Upper lobe of left lung (tissue), 6 donors: ENCODE results near the gene IL10RB. TPM values are rescaled to one million over a fixed set of nuclear protein-coding genes. Genes with fewer than 3 reads are reported as not detected.
A peak's percentile ranks its signal among the peaks of the same experiment; 100 is the strongest.

Source experiments
- ATAC-seq, 2 donors: fragments of 200-7000 bp; cut with Tn5 transposase; one replicate each; pipeline ENCODE4 v1.9.1; 2022; ENCODE audit warnings: mild to moderate bottlenecking in 2 of 2, moderate library complexity in 2 of 2; ENCODE audit not compliant: low FRiP score in 2 of 2
- DNase-seq, 2 donors: peaks; one replicate each; pipeline ENCODE4 v3.0.0-alpha.2; 2019 to 2020
- H3K27ac ChIP-seq, 4 donors: fragments of 200-600 bp; sonication (generic); one replicate each; pipeline ENCODE4 v1.5.1; 2016 to 2019
- H3K27me3 ChIP-seq, 4 donors: fragments of 200-600 bp; sonication (generic); one replicate each; pipeline ENCODE4 v1.5.1; 2017 to 2019
- H3K36me3 ChIP-seq, 4 donors: fragments of 200-600 bp; sonication (generic); one replicate each; pipeline ENCODE4 v1.5.1; 2016 to 2019
- H3K4me1 ChIP-seq, 4 donors: fragments of 200-600 bp; sonication (generic); one replicate each; pipeline ENCODE4 v1.5.1; 2018 to 2019
- H3K4me3 ChIP-seq, 4 donors: fragments of 200-600 bp; sonication (generic); one replicate each; pipeline ENCODE4 v1.5.1; 2017 to 2019; ENCODE audit warnings: mild to moderate bottlenecking in 2 of 4, moderate library complexity in 1 of 4
- H3K9me3 ChIP-seq, 4 donors: fragments of 200-600 bp; sonication (generic); one replicate each; pipeline ENCODE4 v1.5.1; 2018 to 2019
- CTCF ChIP-seq, 6 experiments: fragments of 450-650 bp in 4 of 6; fragments of 200-600 bp in 2 of 6; sonication (generic) in 2 of 6; IDR thresholded peaks; one replicate each; pipeline ENCODE4 v1.5.1; 2016 to 2019; ENCODE audit warnings: antibody characterized with exemption in 6 of 6
- EP300 ChIP-seq, 4 donors: sonication (generic); formaldehyde crosslinking; IDR thresholded peaks; one replicate each; pipeline ENCODE4 v1.5.1; 2017; ENCODE audit warnings: antibody characterized with exemption in 4 of 4, control low read depth in 2 of 4
- POLR2A ChIP-seq, 4 donors: fragments of 450-650 bp; IDR thresholded peaks; one replicate each; pipeline ENCODE4 v1.5.1; 2016 to 2017; ENCODE audit warnings: antibody characterized with exemption in 4 of 4, mild to moderate bottlenecking in 2 of 4
- POLR2AphosphoS5 ChIP-seq, 2 donors: sonication (generic); formaldehyde crosslinking; IDR thresholded peaks; one replicate each; pipeline ENCODE4 v1.5.1; 2017; ENCODE audit warnings: antibody characterized with exemption in 2 of 2
- WGBS, 2 donors: methylation state at CpG; one replicate each; pipeline ENCODE4 v1.1.5; 2017 to 2018; 5-methylcytosine and 5-hydroxymethylcytosine counted together
- total RNA-seq, 6 donors: library from RNA; depleted of rRNA in 4 of 6; stranded (reverse); fragments of >200 nt in 4 of 6; gene quantifications; one replicate each; pipeline versions ENCODE4 v1.1.0 to v1.2.1, GENCODE V29; 2016 to 2021
- donor health status: DM: no; HTN: no; CAD: no; lungs with moderate emphysema.
- donor health status: DM: no; HTN: yes; CAD: no; lungs with severe emphysema.

Gene IL10RB
- total RNA-seq, 6 donors from 2014 or later, result 11.5 to 49.2 (median 41.0) TPM

GRCh38 chr21:33245289-33245918 is 20.8 kb upstream of the IL10RB start:
- TF ChIP-seq CTCF (IDR thresholded peaks at IDR 0.05), result no peak
- no peak for TF ChIP-seq EP300 (IDR thresholded peaks at IDR 0.05)
- TF ChIP-seq POLR2AphosphoS5 (IDR thresholded peaks at IDR 0.05), result no peak
- no peak for TF ChIP-seq POLR2A (IDR thresholded peaks at IDR 0.05)
- H3K27ac ChIP-seq, result no peak overlapping the region
- WGBS, 2 donors, result 91 to 93% methylated on average over 4 of the region's 4 CpGs
- peaks cover 16 to 83% (median 42%) of the 10 kb centered on the region in 4 donors for H3K36me3 ChIP-seq
- ATAC-seq (no peak), DNase-seq (no peak)
- peaks cover 8 to 12% (median 9%) of the 10 kb centered on the region in 4 donors for H3K4me1 ChIP-seq
- no peak overlapping the region for H3K4me3 ChIP-seq
- H3K9me3 ChIP-seq, result no peaks in the 10 kb centered on the region
- H3K27me3 ChIP-seq, result no peaks in the 10 kb centered on the region

- WGBS, 2 donors, result 77 to 86% methylated on average over 5 of the region's 5 CpGs
- Histone ChIP-seq H3K4me1 (peaks cover 8 to 12% (median 9%) of the 10 kb centered on the region in 4 donors), H3K27ac (peak overlapping the region in 1 of 4 donors; percentile 11), H3K36me3 (peaks cover 16 to 94% (median 53%) of the 10 kb centered on the region in 4 donors), H3K4me3 (no peak overlapping the region), H3K27me3 (no peaks in the 10 kb centered on the region), H3K9me3 (no peaks in the 10 kb centered on the region)
- ATAC-seq (no peak), DNase-seq (no peak)
- TF ChIP-seq POLR2A (IDR thresholded peaks at IDR 0.05) (no peak), CTCF (IDR thresholded peaks at IDR 0.05) (no peak), EP300 (IDR thresholded peaks at IDR 0.05) (no peak), POLR2AphosphoS5 (IDR thresholded peaks at IDR 0.05) (no peak)
Observed at GRCh38 chr21:33246506-33246905, 19.7 kb upstream of the IL10RB start.

GRCh38 chr21:33246963-33247362 is 19.2 kb upstream of the IL10RB start:
- no peak for TF ChIP-seq CTCF (IDR thresholded peaks at IDR 0.05)
- TF ChIP-seq EP300 (IDR thresholded peaks at IDR 0.05), result no peak
- TF ChIP-seq POLR2AphosphoS5 (IDR thresholded peaks at IDR 0.05), result no peak
- TF ChIP-seq POLR2A (IDR thresholded peaks at IDR 0.05), result no peak
- H3K4me3 ChIP-seq, result no peak overlapping the region
- H3K27me3 ChIP-seq, result no peaks in the 10 kb centered on the region
- 91 to 94% methylated on average over 7 of the region's 7 CpGs for WGBS, 2 donors
- H3K27ac ChIP-seq, result peak overlapping the region in 1 of 4 donors; percentile 11
- ATAC-seq, result no peak
- DNase-seq, result no peak
- peaks cover 16 to 95% (median 58%) of the 10 kb centered on the region in 4 donors for H3K36me3 ChIP-seq
- peaks cover 8 to 12% (median 9%) of the 10 kb centered on the region in 4 donors for H3K4me1 ChIP-seq
- no peaks in the 10 kb centered on the region for H3K9me3 ChIP-seq

- H3K36me3 ChIP-seq, result peaks cover 16 to 97% (median 61%) of the 10 kb centered on the region in 4 donors
- TF ChIP-seq CTCF (IDR thresholded peaks at IDR 0.05), result no peak
- TF ChIP-seq POLR2AphosphoS5 (IDR thresholded peaks at IDR 0.05), result no peak
- no peak for TF ChIP-seq EP300 (IDR thresholded peaks at IDR 0.05)
- no peak for TF ChIP-seq POLR2A (IDR thresholded peaks at IDR 0.05)
- no peaks in the 10 kb centered on the region for H3K27me3 ChIP-seq
- H3K4me3 ChIP-seq, result no peak overlapping the region
- no peak for ATAC-seq
- H3K4me1 ChIP-seq, result peaks cover 8 to 12% (median 9%) of the 10 kb centered on the region in 4 donors
- H3K27ac ChIP-seq, result no peak overlapping the region
- DNase-seq, result no peak
- no peaks in the 10 kb centered on the region for H3K9me3 ChIP-seq
- WGBS, 2 donors, result 56 to 58% methylated on average over 6 of the region's 6 CpGs
Observed at GRCh38 chr21:33247599-33247998, 18.6 kb upstream of the IL10RB start.
